Kidney epithelial cell (primary cell): ENCODE data around the gene EYA4. TPM values are rescaled to one million over a fixed set of nuclear protein-coding genes. Genes with fewer than 3 reads are reported as not detected.

ENCODE experiments used
- DNase-seq: peaks from one replicate; pipeline ENCODE4 v3.0.0-alpha.2; 2010; ENCODE audit warnings: low read depth
- H3K27me3 ChIP-seq: 2 replicates; pipeline ENCODE4 v1.6.0; 2011; ENCODE audit warnings: low read length; ENCODE audit not compliant: control insufficient read depth, insufficient read depth
- H3K36me3 ChIP-seq: 2 replicates; pipeline ENCODE4 v1.5.1; 2011; ENCODE audit warnings: low read length; ENCODE audit not compliant: control insufficient read depth, insufficient read depth
- H3K4me3 ChIP-seq: 2 replicates; pipeline ENCODE4 v1.5.1; 2011; ENCODE audit warnings: low read depth, mild to moderate bottlenecking, control low read depth, low read length
- CTCF ChIP-seq: IDR thresholded peaks from 2 replicates; pipeline ENCODE4 v1.5.1; 2011; ENCODE audit warnings: mild to moderate bottlenecking, moderate library complexity, low read length, control low read depth, inconsistent platforms; ENCODE audit not compliant: insufficient read depth, poor library complexity, severe bottlenecking
- total RNA-seq: library from RNA; depleted of rRNA; stranded (reverse); fragments of >200 nt; gene quantifications from 2 replicates; pipeline ENCODE4 v1.2.3, GENCODE V29; 2015

EYA4 gene
- total RNA-seq, 1 donor from 2014 or later = 0.58 TPM

- no peak overlapping the region for H3K4me3 ChIP-seq
- TF ChIP-seq CTCF = no peak
- no peaks in the 10 kb centered on the region for H3K36me3 ChIP-seq
- H3K27me3 ChIP-seq = no peaks in the 10 kb centered on the region
- no peak for DNase-seq
Measured at GRCh38 chr6:133306931-133307330, 65.8 kb downstream of the EYA4 start.

GRCh38 chr6:133309579-133309978 lies 68.4 kb downstream of the EYA4 start:
- Histone ChIP-seq H3K27me3 (no peaks in the 10 kb centered on the region), H3K4me3 (no peak overlapping the region), H3K36me3 (no peaks in the 10 kb centered on the region)
- no peak for TF ChIP-seq CTCF
- no peak for DNase-seq

DNA sequence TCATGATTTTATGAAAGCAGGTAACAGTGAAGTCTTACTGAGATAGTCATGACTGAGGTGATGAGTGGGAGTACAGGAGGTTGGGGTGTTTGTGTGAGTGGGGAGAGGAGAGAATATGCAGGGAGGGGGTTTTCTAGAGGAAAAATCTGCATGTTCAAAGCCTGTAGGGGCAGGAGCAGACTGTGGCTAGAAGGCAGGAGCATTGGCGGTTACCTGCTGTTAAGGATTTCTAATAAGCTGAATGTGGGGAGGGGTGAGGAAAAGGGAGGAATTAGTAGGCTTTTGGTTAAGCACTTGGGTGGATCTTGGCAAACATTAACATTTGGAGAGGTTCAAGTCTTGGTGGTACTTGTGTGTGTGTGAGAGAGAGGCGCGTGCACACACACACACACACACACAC lies 70.8 kb downstream of the EYA4 start:
- H3K4me3 ChIP-seq = no peak overlapping the region
- H3K27me3 ChIP-seq = no peaks in the 10 kb centered on the region
- DNase-seq = no peak
- H3K36me3 ChIP-seq = no peaks in the 10 kb centered on the region
- TF ChIP-seq CTCF = no peak

GRCh38 chr6:133313068-133313467 lies 71.9 kb downstream of the EYA4 start:
- no peaks in the 10 kb centered on the region for H3K36me3 ChIP-seq
- no peak overlapping the region for H3K4me3 ChIP-seq
- no peak for TF ChIP-seq CTCF
- no peaks in the 10 kb centered on the region for H3K27me3 ChIP-seq
- DNase-seq = no peak

GRCh38 chr6:133314947-133315346 lies 73.8 kb downstream of the EYA4 start:
- H3K27me3 ChIP-seq = no peaks in the 10 kb centered on the region
- no peak overlapping the region for H3K4me3 ChIP-seq
- no peak for DNase-seq
- no peak for TF ChIP-seq CTCF
- H3K36me3 ChIP-seq = no peaks in the 10 kb centered on the region

GRCh38 chr6:133315811-133316210 lies 74.7 kb downstream of the EYA4 start:
- no peaks in the 10 kb centered on the region for H3K36me3 ChIP-seq
- TF ChIP-seq CTCF = no peak
- no peak for DNase-seq
- no peaks in the 10 kb centered on the region for H3K27me3 ChIP-seq
- no peak overlapping the region for H3K4me3 ChIP-seq
